GF-D8 (cell line): ENCODE data around the gene SEPTIN2.
"Not testable (repeated sequence)": the region's sequence is repeated elsewhere in the genome, so short reads cannot be mapped to it uniquely, and the experiment has no call there.

Experiments used
- DNase-seq: peaks from one replicate; lab custom pipeline; 2025; lab: John Stamatoyannopoulos, UW

The SEPTIN2 gene

GRCh38 chr2:241350878-241351639 is 35.3 kb downstream of the SEPTIN2 start:
- DNase-seq: no peak

DNA sequence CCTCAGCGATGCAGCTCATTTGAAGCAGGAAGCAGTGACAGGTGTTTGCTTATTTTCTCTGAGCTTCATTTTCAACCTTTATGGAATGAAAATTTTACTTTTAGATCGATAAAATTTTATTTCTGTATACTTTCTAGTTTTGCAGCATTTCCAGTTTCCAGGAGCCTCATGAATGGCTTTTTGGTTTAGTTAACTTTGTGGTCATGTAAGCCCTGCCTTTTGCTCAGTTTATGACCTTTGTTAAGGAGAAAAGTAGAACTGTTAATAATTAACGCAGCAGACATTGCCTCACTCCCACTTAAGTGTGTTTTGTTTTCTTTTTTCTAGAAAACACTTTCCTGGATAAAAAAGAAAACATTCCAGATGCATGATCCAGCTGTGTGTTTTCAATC is 35.9 kb downstream of the SEPTIN2 start:
- DNase-seq: no peak

DNA sequence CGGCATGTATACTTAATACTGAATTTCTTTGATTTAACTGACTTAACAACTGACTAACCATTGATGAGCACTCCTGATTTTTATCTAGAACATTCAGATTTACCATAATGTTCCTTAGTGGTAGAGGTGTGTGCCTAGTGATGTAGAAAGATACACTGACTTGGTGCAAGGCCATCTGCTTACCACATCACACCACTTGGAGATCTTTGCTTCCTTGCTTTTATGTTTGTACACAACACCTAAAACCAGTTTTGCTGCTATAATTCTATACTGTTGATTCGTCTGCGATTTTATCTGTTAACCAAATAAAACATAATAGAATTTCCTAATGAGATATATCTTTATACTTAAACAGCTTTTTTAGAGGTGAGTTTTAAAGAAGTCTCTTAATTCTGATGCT is 36.5 kb downstream of the SEPTIN2 start:
- DNase-seq: no peak

DNA sequence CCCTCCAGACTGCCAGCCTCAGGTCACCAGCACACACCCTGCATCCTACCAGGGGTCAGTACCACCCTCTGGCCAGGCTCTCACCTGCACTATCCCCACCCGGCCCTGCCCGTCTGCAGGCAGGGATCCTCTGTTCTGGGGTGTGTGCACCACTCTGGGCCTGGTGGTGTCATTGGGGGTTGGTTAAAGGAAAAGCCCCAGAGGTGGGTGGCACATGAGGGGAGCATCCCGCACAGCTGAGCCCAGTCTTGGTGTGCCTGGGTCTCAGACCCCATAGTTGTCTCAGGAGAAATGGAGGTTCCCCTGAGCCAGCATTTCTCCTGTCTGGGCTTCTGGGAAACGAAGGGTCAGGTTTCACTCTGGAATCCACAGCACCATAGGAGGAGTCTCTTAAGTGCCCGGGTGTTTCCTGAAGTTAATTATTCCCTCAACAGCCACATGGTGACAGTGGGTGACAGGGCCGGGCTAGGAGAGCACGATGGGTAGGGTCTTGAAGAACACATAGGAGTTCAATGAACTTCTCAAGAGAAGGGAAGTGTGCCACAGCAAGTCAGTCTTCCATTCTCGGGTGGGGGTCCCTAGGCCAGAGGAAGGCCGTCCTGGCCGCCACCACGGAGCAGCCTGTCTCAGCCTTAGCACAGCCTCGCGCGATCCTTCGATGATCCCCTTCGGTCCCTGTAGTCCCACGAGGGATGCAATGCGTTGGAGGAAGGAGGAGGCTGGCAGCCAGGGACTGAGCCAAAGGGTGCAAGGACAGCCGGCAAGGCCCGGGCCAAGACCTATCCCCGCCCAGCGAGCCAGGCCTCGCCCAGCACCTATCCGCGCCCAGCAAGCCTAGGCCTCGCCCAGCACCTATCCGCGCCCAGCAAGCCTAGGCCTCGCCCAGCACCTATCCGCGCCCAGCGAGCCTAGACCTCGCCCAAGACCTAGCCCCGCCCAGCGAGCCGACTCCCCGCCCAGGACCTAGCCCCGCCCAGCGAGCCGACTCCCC is 39.2 kb downstream of the SEPTIN2 start:
- no peak for DNase-seq

DNA sequence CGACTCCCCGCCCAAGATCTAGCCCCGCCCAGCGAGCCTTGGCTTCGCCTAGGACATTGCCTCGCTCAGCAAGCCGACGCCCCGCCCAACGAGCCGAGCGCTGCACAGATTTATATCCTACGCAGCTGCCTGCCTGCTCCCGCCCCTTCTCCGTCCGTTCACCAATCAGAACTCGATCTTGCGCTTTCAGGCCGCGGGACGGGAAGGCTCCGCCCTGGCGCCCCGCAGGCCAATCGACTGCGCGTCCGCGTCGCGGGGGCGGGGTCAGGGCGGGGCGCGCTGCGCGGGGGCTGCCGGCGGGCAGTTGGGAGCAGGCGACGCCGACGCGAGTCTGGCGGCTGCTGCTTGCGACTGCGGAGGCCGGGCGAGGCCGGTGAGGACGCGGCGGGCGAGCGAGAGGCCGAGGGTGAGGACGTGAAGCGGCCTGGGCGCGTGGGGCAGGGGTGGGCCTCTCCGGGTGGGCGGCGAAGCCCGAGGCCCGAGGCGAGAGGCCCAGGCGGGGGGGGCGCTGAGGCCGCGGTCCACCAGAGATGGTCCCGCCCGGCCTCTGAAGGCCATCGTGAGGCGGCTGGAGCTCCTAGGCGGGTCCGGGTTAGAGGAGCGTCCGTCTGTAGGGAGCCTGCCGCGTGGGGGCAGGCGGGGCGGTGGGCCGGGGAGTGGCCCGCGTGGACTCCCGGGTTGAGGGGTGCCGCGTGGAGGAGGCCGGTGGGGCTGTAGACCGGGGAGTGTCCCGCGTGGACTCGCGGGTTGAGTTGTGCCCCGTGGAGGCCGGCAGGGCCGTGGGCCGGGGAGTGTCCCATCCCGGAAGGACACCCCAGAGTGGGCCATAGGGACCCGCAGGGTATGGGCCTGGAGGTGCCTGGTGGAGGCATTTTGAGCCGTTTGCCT is 40.5 kb downstream of the SEPTIN2 start, which contains the start of gene FARP2:
TSS of gene FARP2 (plus strand) at position 303 of the 888 bp plus-strand sequence. CDS start 16,823 bp downstream, outside the sequence.
- DNase-seq: peak; percentile 95

DNA sequence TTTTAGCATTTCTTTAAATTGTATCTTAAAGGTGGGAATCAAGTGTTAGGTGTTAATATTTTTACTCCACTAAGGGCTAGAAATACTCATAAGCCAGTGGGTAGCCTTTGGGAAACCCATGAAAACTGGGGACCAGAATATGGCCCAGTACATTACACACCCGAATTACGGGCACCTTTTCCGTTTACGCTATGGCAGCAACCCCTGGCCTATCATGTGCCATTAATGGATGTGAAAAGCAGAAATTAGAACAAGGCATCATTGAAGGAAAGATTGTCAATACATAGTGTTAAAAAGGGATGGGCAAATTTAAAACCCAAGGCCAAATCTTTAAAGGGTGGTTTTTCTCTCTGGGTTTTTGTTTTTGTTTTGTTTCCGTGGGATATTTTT is 41.1 kb downstream of the SEPTIN2 start:
- DNase-seq: no peak

- DNase-seq: no peak
These were observed 41.8 kb downstream of the SEPTIN2 start for GRCh38 chr2:241357531-241357930.

DNA sequence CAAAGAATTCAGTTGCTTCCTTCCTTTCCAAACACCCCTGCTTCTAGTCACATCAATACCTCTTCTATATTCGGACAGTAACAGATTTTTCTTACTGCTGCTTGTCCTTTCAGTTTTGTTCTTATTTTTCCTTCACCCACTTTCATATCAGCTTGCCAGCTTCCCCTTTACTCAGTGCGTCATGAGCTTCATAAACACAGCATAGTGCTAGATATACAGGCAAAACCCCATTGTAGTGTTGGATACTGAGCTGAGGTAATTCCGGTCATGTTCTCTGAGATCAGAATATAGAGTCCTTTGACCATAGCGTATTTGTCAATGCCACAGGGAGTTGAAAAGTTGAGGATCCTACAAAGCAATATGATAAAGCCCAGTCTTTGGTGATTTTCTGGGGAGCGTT is 42.7 kb downstream of the SEPTIN2 start:
- no peak for DNase-seq

- DNase-seq: no peak
These were observed 43.8 kb downstream of the SEPTIN2 start for GRCh38 chr2:241359481-241360045.

GRCh38 chr2:241363426-241363825 is 47.7 kb downstream of the SEPTIN2 start:
- DNase-seq: no peak

DNA sequence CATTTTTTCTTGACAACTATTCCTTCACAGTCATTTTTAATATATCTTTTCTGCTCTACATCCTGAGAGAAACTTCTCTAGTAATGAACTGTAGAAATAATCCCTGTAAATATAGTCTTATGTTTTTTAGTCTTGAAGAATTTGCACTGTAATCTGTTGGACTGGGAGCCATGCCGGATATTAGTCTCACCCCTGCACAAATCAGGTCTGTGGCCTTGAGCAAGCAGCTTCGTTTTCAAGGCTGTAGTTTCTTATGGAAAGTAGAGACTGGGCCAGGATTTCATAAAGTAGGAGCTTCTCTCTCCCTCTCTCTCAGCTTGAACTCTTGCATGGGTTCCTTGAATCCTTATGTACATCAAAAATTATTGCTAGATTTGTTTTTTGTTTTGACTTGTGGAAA is 49.1 kb downstream of the SEPTIN2 start:
- no peak for DNase-seq

DNA sequence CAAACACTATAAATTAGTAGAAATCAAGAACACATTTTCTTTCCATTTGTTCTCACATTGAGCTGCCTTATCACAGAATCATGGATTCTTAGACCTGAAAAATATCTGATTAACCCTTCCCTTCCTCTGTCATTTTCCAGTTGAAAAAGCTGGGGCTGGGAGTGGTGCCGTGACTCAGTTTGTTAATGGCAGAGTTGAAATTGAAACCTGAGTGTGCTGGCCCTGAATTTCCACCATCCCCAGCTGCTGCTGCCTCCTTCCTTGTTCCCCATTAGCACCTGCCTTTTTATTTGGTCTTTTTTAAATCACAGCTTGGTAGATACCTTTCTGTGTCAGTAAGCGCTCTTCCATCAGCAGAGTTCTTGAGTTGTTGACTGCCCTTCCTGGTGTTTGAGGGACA is 51.0 kb downstream of the SEPTIN2 start:
- no peak for DNase-seq

DNA sequence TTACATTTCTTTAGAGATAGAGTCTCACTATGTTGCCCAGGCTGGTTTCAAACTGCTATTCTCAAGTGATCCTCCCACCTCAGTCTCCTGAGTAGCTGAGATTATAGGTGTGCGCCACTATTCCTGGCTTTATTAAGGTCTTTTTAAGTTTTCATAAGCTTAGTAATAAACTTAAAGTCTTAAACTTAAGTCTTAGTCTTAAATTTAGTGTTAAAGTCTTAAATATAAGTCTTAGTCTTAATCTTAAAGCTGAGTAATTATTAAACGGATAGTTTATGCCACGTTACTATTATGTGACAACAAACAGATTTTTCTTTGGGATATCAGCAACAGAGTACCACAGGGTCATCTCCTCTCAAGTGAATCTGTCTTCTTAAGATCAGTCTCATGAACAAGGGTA is 52.9 kb downstream of the SEPTIN2 start:
- DNase-seq: no peak

DNA sequence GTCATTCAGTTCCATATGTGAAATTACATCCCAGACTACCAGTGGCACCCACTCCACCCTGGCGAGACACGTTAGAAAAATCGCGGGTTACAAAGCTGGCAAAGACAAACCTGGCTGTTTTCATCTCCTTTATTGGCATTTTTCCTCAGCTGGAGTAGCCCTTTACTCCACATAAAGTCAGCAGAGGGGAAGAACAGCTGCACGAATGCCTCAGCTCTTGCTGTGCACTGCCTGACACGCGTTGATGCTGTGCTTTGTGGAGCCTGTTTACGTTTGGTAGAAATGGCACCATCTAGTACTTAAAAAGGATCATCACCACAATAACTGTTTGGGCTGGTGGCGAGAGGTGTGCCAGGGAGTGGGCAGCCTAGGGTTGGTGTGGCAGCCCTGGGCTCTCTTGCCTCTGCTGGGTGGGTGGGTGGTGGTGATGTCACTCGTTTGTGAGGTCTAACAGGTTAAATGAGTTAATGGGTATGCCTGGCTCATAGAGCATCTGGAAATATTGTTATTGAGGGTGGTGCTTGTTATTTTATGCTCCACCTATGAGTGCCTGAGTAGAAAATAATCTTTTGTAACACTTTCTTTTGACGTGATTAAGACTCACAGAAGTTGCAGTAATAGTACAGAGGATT is 56.8 kb downstream of the SEPTIN2 start:
- DNase-seq: no peak

GRCh38 chr2:241373446-241373845 is 57.7 kb downstream of the SEPTIN2 start:
- no peak for DNase-seq

GRCh38 chr2:241373906-241374305 is 58.2 kb downstream of the SEPTIN2 start:
- not testable (repeated sequence) for DNase-seq

DNA sequence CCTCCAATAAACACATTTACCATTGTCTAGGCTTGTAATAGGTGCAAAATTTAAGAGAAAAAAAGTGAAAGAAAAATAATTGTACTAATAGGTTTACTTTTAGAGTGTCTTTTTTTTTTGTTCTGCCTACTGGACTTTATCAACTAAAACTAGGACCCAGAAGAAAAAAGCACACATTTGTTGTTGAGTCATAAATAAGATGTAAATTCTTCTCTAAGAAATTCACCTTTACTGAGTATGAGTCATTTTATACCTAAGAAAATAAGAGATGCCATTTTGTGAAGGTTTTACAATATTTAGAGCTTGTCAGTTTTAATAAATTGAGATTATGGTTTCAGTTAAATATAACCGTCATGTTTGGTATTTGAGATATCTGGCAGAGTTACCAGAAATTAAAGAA is 59.6 kb downstream of the SEPTIN2 start:
- no peak for DNase-seq

DNA sequence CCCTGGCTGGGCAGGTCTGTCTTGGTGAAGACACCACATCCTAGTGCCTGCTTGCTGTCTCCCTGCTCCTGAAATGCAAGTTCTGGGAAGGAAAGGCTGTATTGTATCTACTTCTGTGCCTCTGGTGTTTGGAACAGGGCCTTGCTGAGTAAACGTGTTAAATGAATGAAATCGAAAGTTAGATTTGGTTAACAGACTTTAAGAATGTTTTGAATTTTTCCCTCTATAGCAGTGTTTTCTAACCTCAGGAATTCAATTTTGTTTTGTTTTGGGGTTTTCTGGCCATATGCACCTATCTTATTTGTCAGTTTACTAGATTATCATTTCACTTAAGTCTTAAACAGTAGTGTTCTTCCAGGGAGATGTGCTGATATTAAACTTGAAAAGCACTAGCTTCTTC is 61.1 kb downstream of the SEPTIN2 start:
- DNase-seq: no peak

GRCh38 chr2:241378816-241379215 is 63.1 kb downstream of the SEPTIN2 start:
- no peak for DNase-seq

DNA sequence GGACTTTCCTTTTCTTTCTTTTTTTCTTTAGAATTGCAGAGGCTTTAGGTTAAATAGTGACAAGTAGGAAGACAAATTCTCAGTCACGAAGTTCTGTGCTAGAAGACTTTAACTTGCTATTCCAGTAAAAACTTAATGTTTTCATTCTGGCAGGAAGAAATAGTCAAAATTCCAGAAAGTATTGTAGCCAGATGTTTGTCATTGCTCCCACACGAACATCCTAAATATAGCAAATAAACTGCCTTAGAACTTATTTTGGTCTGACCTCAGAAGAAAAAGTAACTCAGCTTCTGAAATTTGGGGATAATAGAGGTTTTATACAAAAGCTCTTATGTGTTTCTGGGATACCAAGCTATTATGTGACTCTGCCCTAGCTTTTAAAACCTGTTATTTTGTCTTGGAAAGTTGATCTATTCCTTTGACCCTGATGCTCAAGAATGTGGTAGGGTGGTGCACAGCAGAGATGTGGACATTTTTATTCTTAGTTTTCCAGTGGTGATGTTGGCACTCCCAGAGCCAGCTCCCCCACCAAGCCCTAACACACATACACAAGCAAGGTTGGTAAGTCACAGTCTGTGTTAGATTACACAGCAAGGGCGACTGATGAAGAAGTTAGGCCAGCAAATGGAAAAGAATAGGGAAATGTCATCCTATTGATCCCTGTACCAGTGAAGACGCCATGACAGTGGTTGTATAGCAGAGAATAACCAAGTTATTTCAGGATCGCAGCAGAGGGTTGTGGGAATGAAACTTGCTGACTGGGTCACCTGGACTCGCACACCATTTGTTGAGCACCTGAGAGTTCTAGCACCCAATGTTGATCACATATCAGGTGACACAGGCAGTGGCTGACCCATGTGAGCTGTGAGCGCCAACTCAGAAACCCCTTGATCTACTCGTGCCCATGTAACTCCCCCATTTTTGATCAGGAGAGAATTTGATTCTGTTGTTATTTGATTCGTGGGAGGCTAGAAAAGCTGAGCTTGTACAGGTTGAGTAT is 64.1 kb downstream of the SEPTIN2 start:
- DNase-seq: no peak
